ENCODE data around the gene PRKN. TPM values are rescaled to one million over a fixed set of nuclear protein-coding genes. Genes with fewer than 3 reads are reported as not detected.
A peak's percentile ranks its signal among the peaks of the same experiment; 100 is the strongest.

The PRKN gene
- total RNA-seq, 1 experiment from 2014 or later, result 1.2 TPM

DNA sequence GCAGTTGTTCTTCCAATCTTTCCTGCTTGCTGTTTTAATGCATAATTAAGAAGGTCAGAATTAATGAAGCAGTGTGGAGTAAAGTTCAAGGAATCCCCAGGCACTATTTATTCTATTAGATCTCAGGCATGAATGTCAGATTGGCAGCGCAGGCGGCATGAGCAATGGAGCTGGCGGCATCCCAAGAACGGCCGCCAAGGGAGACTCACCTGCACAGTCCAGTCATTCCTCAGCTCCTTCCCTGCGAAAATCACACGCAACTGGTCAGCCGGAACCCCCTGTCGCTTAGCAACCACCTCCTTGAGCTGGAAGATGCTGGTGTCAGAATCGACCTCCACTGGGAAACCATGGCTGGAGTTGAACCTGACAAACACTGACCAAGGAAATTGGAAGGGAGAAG is 284.5 kb downstream of the PRKN start:
- POLR2A ChIA-PET (ENCODE audit: low non-redundant PET), result no interaction called here
- Histone ChIP-seq H3K4me1 (ENCODE audit: insufficient read depth, low read length, poor library complexity, severe bottlenecking) (no peaks in the 10 kb centered on the region), H3K27ac (ENCODE audit: low read depth, low read length, poor library complexity, severe bottlenecking) (no peak overlapping the region), H3K27me3 (replicated peaks; ENCODE audit: insufficient read depth, low read depth, low read length, poor library complexity) (no peaks in the 10 kb centered on the region), H3K36me3 (ENCODE audit: insufficient read depth, low read length, poor library complexity, severe bottlenecking) (no peaks in the 10 kb centered on the region), H3K4me3 (ENCODE audit: low read depth, low read length, poor library complexity, severe bottlenecking) (no peak overlapping the region), H3K9me3 (ENCODE audit: low read depth, low read length, poor library complexity, severe bottlenecking) (no peaks in the 10 kb centered on the region)
- intact Hi-C loops (cut with micrococcal nuclease; ENCODE audit: unreplicated experiment), result no loop called here
- TF ChIP-seq CTCF (conservative IDR thresholded peaks at IDR 0.05; ENCODE audit: low read depth, low read length) (no peak), EZH2 (IDR thresholded peaks at IDR 0.05; ENCODE audit: borderline replicate concordance, low read depth, low read length, poor library complexity, severe bottlenecking) (no peak)
- CTCF ChIA-PET, result no interaction called here
- no peak for DNase-seq (ENCODE audit: low spot score)
- BruUV-seq (replicated peaks), result no TSS peak

DNA sequence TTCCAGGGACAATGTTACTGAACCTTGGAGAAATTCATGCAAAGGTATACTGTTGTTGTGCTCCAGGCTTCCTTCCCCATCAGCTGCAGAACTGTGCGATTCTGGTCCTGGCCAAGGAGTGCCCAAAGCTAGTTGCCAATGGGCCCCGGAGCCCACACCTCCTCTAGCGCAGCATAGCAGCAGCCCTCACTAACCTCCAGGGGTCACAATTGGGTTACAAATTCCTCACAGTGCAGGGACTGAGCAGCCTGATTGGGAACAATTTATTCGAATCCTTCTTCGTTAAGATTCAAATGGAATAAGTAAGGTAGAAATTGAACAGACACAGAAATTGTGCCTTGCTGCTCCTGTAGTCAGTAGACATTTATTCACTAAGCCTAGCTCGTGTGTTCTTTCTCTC is 284.9 kb downstream of the PRKN start:
- no peaks in the 10 kb centered on the region for H3K27me3 ChIP-seq (replicated peaks; ENCODE audit: insufficient read depth, low read depth, low read length, poor library complexity)

DNA sequence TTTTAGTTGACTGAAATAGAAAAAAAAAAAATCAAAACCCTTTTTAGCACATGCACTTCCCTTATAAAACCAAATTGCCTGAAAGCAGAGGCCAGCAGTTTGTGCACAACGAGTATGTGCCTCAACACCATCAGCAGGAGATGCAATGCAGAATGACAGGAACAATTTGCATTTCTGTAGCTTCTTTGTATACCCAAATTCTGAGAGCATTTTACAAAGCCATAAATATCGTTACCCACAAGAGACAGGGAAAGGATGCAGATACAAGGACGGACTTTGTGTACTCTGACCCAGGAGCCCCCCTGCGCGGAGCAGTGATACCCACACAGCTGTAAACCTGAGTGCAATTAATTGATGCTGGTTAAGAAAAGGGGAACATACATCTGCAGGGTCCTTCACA is 285.6 kb downstream of the PRKN start:
- ChIA-PET POLR2A (ENCODE audit: low non-redundant PET) (no interaction called here), CTCF (no interaction called here)
- TF ChIP-seq CTCF (conservative IDR thresholded peaks at IDR 0.05; ENCODE audit: low read depth, low read length) (no peak), EZH2 (IDR thresholded peaks at IDR 0.05; ENCODE audit: borderline replicate concordance, low read depth, low read length, poor library complexity, severe bottlenecking) (no peak)
- Histone ChIP-seq H3K4me1 (ENCODE audit: insufficient read depth, low read length, poor library complexity, severe bottlenecking) (no peaks in the 10 kb centered on the region), H3K27ac (ENCODE audit: low read depth, low read length, poor library complexity, severe bottlenecking) (no peak overlapping the region), H3K9me3 (ENCODE audit: low read depth, low read length, poor library complexity, severe bottlenecking) (no peaks in the 10 kb centered on the region), H3K36me3 (ENCODE audit: insufficient read depth, low read length, poor library complexity, severe bottlenecking) (no peaks in the 10 kb centered on the region), H3K27me3 (replicated peaks; ENCODE audit: insufficient read depth, low read depth, low read length, poor library complexity) (no peaks in the 10 kb centered on the region), H3K4me3 (ENCODE audit: low read depth, low read length, poor library complexity, severe bottlenecking) (no peak overlapping the region)
- no TSS peak for BruUV-seq (replicated peaks)
- intact Hi-C loops (cut with micrococcal nuclease; ENCODE audit: unreplicated experiment), result no loop called here
- DNase-seq (ENCODE audit: low spot score), result no peak

More for the DNA sequence above, 284.9 kb downstream of the PRKN start:
- H3K4me3 ChIP-seq (ENCODE audit: low read depth, low read length, poor library complexity, severe bottlenecking), result no peak overlapping the region
- H3K9me3 ChIP-seq (ENCODE audit: low read depth, low read length, poor library complexity, severe bottlenecking), result no peaks in the 10 kb centered on the region
- BruUV-seq (replicated peaks), result no TSS peak
- H3K4me1 ChIP-seq (ENCODE audit: insufficient read depth, low read length, poor library complexity, severe bottlenecking), result no peaks in the 10 kb centered on the region
- CTCF ChIA-PET, result no interaction called here
- POLR2A ChIA-PET (ENCODE audit: low non-redundant PET), result no interaction called here
- no peaks in the 10 kb centered on the region for H3K36me3 ChIP-seq (ENCODE audit: insufficient read depth, low read length, poor library complexity, severe bottlenecking)
- no peak overlapping the region for H3K27ac ChIP-seq (ENCODE audit: low read depth, low read length, poor library complexity, severe bottlenecking)
- peak; percentile 21 for DNase-seq (ENCODE audit: low spot score)
- TF ChIP-seq CTCF (conservative IDR thresholded peaks at IDR 0.05; ENCODE audit: low read depth, low read length) (peak; percentile 42), EZH2 (IDR thresholded peaks at IDR 0.05; ENCODE audit: borderline replicate concordance, low read depth, low read length, poor library complexity, severe bottlenecking) (no peak)
- intact Hi-C loops (cut with micrococcal nuclease; ENCODE audit: unreplicated experiment), result no loop called here

All from A673 (cell line).